ENCODE results near the gene OR2Z1. TPM values are rescaled to one million over a fixed set of nuclear protein-coding genes. Genes with fewer than 3 reads are reported as not detected.

Gene OR2Z1
- total and polyA plus RNA-seq, 2 of the 13 experiments (the other 11 are each of a cell fraction or from before 2014, with no cell fraction given): not detected

- FAIRE-seq (no peak), DNase-seq (ENCODE audit: low spot score) (no peak), ATAC-seq (no peak)
- H2AFZ ChIP-seq (ENCODE audit: low read length): no peak overlapping the region
- no peak overlapping the region for H3K4me2 ChIP-seq (ENCODE audit: low read depth, low read length)
- BruUV-seq (replicated peaks): no TSS peak
- WGBS (ENCODE audit: low lambda C conversion rate): 47% methylated on average over 17 of the region's 19 CpGs
- in situ Hi-C loops (cut with HindIII; ENCODE audit: extremely low pct_ligation_motif_present, low pct_unique_long_range_greater_than_20kb) (no loop called here), intact Hi-C loops (cut with micrococcal nuclease; ENCODE audit: unreplicated experiment) (no loop called here)
- H3K27me3 ChIP-seq (ENCODE audit: control insufficient read depth in 1 of 2, insufficient read depth in 2 of 2, low read length in 2 of 2): no peaks in the 10 kb centered on the region; a peak in 1 of 5 replicates
- ChIA-PET CTCF (ENCODE audit: low intra/inter-chr PET ratio, low total read pairs) (no interaction called here), POLR2A (no interaction called here)
- no peaks in the 10 kb centered on the region for H3K9me3 ChIP-seq (ENCODE audit: low read length)
- H3K27ac ChIP-seq (ENCODE audit: extremely low read length, insufficient read depth, low read length): no peak overlapping the region
- H3K4me3 ChIP-seq (replicated peaks in 1 of 3; ENCODE audit: insufficient read depth in 1 of 3, low read depth in 2 of 3, low read length in 3 of 3): no peak overlapping the region
- no peaks in the 10 kb centered on the region for H3K79me2 ChIP-seq (ENCODE audit: insufficient read depth, low read length)
- no peaks in the 10 kb centered on the region for H3K36me3 ChIP-seq (replicated peaks in 1 of 2; ENCODE audit: control insufficient read depth in 1 of 2, insufficient read depth in 2 of 2, low read length in 2 of 2)
- no peaks in the 10 kb centered on the region for H3K4me1 ChIP-seq (ENCODE audit: insufficient read depth, low read length)
- no peaks in the 10 kb centered on the region for H4K20me1 ChIP-seq (ENCODE audit: insufficient read depth, low read length)
- no peak overlapping the region for H3K9ac ChIP-seq (ENCODE audit: insufficient read depth, low read depth, low read length)
- TF ChIP-seq ZNF749 (CRISPR knock-in tag; IDR thresholded peaks at IDR 0.05; ENCODE audit: borderline replicate concordance): no peak
- TF ChIP-seq RXRA (CRISPR knock-in tag; IDR thresholded peaks at IDR 0.05): no peak
- TF ChIP-seq ZNF616 (CRISPR knock-in tag; IDR thresholded peaks at IDR 0.05; ENCODE audit: low read depth): no peak
- TF ChIP-seq TBX3 (IDR thresholded peaks at IDR 0.05; ENCODE audit: borderline replicate concordance): no peak
- no peak for TF ChIP-seq ZNF558 (CRISPR knock-in tag; IDR thresholded peaks at IDR 0.05; ENCODE audit: borderline replicate concordance)
- TF ChIP-seq KDM3A (CRISPR knock-in tag; IDR thresholded peaks at IDR 0.05; ENCODE audit: low read depth): no peak
- peak; percentile 94 for TF ChIP-seq MIER2 (CRISPR knock-in tag; IDR thresholded peaks at IDR 0.05)
- TF ChIP-seq ZNF800 (CRISPR knock-in tag; IDR thresholded peaks at IDR 0.05): no peak
- peak; percentile 61 for TF ChIP-seq MAFF (IDR thresholded peaks at IDR 0.05; ENCODE audit: low read depth, low read length)
- no peak; the same call in 1 of the 2 replicates for TF ChIP-seq JUNB (CRISPR knock-in tag; IDR thresholded peaks at IDR 0.05; ENCODE audit: borderline replicate concordance)
- TF ChIP-seq MAFK (conservative IDR thresholded peaks at IDR 0.05 in 1 of 2, IDR thresholded peaks at IDR 0.05 in 1 of 2; ENCODE audit: low read length in 2 of 2): peak; percentile 51 to 73; a peak in 3 of 4 replicates
- peak; percentile 80; the same call in 1 of the 2 replicates for TF ChIP-seq EHMT2 (IDR thresholded peaks at IDR 0.05; ENCODE audit: borderline replicate concordance, low read depth, low read length)
- peak; percentile 25; the same call in 1 of the 2 replicates for TF ChIP-seq ZNF12 (CRISPR knock-in tag; IDR thresholded peaks at IDR 0.05)
- TF ChIP-seq BCLAF1 (IDR thresholded peaks at IDR 0.05): no peak
- peak; percentile 93 to 94 for TF ChIP-seq REST (IDR thresholded peaks at IDR 0.05; ENCODE audit: borderline replicate concordance in 1 of 2, low read depth in 1 of 2, low read length in 2 of 2)
Measured at GRCh38 chr19:8731428-8732169, 10.2 kb downstream of the OR2Z1 start.
